HG03439 (cell line): ENCODE results near the gene GREB1L.
"Not testable (repeated sequence)": the region's sequence is repeated elsewhere in the genome, so short reads cannot be mapped to it uniquely, and the experiment has no call there.

Experiments used
- ATAC-seq: cut with Tn5 transposase; IDR thresholded peaks from one replicate; pipeline ENCODE4 v1.9.1; 2021; ENCODE audit warnings: mild to moderate bottlenecking, moderate library complexity; ENCODE audit not compliant: unreplicated experiment

The GREB1L gene

GRCh38 chr18:21262979-21263378 is 20.9 kb downstream of the GREB1L start:
- ATAC-seq, result no peak

- ATAC-seq, result no peak
Observed at GRCh38 chr18:21264651-21265050, 22.6 kb downstream of the GREB1L start.

- no peak for ATAC-seq
Observed at GRCh38 chr18:21265971-21266673, 24.1 kb downstream of the GREB1L start.

- no peak for ATAC-seq
Observed at GRCh38 chr18:21267400-21267799, 25.4 kb downstream of the GREB1L start.

GRCh38 chr18:21269349-21269748 is 27.3 kb downstream of the GREB1L start:
- no peak for ATAC-seq

GRCh38 chr18:21270453-21270852 is 28.4 kb downstream of the GREB1L start:
- ATAC-seq, result no peak

GRCh38 chr18:21272016-21272579 is 30.1 kb downstream of the GREB1L start:
- ATAC-seq, result no peak

GRCh38 chr18:21273568-21273967 is 31.5 kb downstream of the GREB1L start:
- ATAC-seq, result no peak

- ATAC-seq, result no peak
Observed at GRCh38 chr18:21275645-21276044, 33.6 kb downstream of the GREB1L start.

- ATAC-seq, result no peak
Observed at GRCh38 chr18:21277578-21277977, 35.5 kb downstream of the GREB1L start.

- not testable (repeated sequence) for ATAC-seq
Observed at GRCh38 chr18:21278218-21278617, 36.2 kb downstream of the GREB1L start.

GRCh38 chr18:21281603-21282002 is 39.6 kb downstream of the GREB1L start:
- ATAC-seq, result no peak

GRCh38 chr18:21284540-21284939 is 42.5 kb downstream of the GREB1L start:
- ATAC-seq, result no peak

GRCh38 chr18:21289827-21290226 is 47.8 kb downstream of the GREB1L start:
- ATAC-seq, result no peak

GRCh38 chr18:21291106-21291505 is 49.1 kb downstream of the GREB1L start:
- ATAC-seq, result no peak

GRCh38 chr18:21293479-21293878 is 51.4 kb downstream of the GREB1L start:
- no peak for ATAC-seq

- ATAC-seq, result no peak
Observed at GRCh38 chr18:21295101-21295500, 53.1 kb downstream of the GREB1L start.

GRCh38 chr18:21296045-21296444 is 54.0 kb downstream of the GREB1L start:
- no peak for ATAC-seq

GRCh38 chr18:21298351-21298750 is 56.3 kb downstream of the GREB1L start:
- no peak for ATAC-seq

GRCh38 chr18:21300035-21300907 is 58.2 kb downstream of the GREB1L start:
- ATAC-seq, result no peak

- ATAC-seq, result no peak
Observed at GRCh38 chr18:21300908-21301200, 58.8 kb downstream of the GREB1L start.

- ATAC-seq, result no peak
Observed at GRCh38 chr18:21303445-21303844, 61.4 kb downstream of the GREB1L start.
